OCI-LY1 (cell line): ENCODE results near the gene CDC23.

Experiments
- EZH2 ChIP-seq: fragments of 200-600 bp; sonication (generic), shearing (Covaris generic); IDR thresholded peaks from 2 replicates; pipeline ENCODE4 v1.8.0; 2017; ENCODE audit warnings: borderline replicate concordance, mixed run types, mild to moderate bottlenecking, antibody characterized with exemption, low read length, moderate library complexity, mixed read lengths
- TF ChIP-seq, protein P1 (sequence below): fragments of 200-600 bp; sonication (generic), shearing (Covaris generic); IDR thresholded peaks from 2 replicates; pipeline ENCODE4 v1.5.1; 2017; ENCODE audit warnings: mild to moderate bottlenecking, antibody characterized with exemption, low read length, moderate library complexity, mixed read lengths

DNA sequence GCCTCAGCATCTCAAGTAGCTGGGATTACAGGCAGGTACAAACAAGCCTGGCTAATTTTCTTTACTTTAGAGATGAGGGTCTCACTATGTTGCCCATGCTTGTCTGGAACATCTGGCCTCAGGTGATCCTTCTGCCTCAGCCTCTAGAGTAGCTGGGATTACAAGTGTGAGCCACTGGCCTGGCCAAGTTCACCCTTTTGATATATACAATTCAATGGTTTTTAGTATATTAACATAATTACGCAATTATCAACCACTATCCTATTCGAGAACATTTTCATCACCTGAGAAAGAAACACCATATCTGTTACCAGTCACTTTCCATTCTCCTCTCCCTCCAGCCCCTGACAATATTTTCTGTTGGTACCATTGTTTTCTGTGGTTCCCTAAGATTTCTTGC is 3.7 kb upstream of the CDC23 start:
- TF ChIP-seq, protein P1, sequence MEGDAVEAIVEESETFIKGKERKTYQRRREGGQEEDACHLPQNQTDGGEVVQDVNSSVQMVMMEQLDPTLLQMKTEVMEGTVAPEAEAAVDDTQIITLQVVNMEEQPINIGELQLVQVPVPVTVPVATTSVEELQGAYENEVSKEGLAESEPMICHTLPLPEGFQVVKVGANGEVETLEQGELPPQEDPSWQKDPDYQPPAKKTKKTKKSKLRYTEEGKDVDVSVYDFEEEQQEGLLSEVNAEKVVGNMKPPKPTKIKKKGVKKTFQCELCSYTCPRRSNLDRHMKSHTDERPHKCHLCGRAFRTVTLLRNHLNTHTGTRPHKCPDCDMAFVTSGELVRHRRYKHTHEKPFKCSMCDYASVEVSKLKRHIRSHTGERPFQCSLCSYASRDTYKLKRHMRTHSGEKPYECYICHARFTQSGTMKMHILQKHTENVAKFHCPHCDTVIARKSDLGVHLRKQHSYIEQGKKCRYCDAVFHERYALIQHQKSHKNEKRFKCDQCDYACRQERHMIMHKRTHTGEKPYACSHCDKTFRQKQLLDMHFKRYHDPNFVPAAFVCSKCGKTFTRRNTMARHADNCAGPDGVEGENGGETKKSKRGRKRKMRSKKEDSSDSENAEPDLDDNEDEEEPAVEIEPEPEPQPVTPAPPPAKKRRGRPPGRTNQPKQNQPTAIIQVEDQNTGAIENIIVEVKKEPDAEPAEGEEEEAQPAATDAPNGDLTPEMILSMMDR: no peak
- TF ChIP-seq EZH2: no peak
